Measurements from ENCODE around the gene CHST3.

DNA sequence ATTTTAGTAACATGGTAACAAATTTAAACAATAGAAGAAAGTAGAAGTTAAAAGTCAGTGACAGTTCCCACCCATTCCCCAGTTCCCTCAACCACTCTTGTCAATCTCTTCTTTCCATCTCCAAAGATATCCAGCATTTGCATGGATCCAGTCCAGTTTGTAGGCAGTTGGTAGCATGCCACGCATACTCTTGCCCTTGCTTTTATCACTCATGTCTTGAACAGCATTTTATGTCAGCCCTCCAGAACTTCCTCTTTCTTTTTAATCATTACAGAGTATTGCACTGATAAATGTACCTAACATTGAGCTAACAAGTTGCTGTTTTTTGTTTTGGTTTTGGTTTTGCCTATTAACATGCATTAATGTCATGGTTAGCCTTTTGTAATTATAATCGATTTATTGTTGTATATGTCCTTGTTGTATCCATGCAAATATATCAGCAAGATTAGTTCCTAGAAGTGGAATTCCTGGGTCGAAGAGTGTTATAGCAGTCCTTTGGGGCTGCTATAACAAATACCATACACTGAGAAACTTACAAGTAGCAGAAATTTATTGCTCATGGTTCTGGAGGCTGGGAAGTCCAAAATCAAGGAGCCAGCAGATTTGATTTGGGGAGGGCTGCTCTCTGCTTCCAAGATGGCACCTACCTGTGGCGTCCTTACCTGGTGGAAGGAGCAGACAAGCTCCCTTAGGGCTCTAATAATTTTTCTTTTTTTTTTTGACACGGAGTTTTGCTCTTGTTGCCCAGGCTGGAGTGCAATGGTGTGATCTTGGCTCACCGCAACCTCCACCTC lies 25.7 kb downstream of the CHST3 start:
- TF ChIP-seq, protein P1, sequence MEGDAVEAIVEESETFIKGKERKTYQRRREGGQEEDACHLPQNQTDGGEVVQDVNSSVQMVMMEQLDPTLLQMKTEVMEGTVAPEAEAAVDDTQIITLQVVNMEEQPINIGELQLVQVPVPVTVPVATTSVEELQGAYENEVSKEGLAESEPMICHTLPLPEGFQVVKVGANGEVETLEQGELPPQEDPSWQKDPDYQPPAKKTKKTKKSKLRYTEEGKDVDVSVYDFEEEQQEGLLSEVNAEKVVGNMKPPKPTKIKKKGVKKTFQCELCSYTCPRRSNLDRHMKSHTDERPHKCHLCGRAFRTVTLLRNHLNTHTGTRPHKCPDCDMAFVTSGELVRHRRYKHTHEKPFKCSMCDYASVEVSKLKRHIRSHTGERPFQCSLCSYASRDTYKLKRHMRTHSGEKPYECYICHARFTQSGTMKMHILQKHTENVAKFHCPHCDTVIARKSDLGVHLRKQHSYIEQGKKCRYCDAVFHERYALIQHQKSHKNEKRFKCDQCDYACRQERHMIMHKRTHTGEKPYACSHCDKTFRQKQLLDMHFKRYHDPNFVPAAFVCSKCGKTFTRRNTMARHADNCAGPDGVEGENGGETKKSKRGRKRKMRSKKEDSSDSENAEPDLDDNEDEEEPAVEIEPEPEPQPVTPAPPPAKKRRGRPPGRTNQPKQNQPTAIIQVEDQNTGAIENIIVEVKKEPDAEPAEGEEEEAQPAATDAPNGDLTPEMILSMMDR (IDR thresholded peaks at IDR 0.05), result no peak
- TF ChIP-seq POLR2AphosphoS5 (IDR thresholded peaks at IDR 0.05), result no peak

All from sigmoid colon (tissue), 4 donors.